ENCODE measurements around the gene MME. TPM values are rescaled to one million over a fixed set of nuclear protein-coding genes. Genes with fewer than 3 reads are reported as not detected.
"Not testable (repeated sequence)": the region's sequence is repeated elsewhere in the genome, so short reads cannot be mapped to it uniquely, and the experiment has no call there.

Gene MME
- total RNA-seq, 1 experiment from 2014 or later = not detected

DNA sequence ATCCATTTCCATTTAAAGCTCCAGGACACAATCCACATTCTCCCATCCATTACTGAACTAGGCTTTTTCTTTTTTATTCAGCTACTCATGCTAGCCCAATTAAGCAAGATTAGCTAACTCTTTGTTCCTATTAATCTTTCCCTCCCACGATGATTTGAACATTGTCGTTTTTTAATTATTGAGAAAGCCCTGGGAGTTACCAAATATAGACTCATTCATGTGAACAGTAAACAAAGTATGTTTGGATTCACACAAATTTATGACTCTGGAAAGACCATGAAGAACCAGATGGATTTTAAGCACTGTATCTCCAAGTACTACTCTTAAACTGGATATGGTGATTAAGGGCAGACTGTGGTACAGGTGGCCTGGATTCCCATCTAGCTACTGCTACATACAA lies 131.1 kb downstream of the MME start:
- H3K4me3 ChIP-seq (ENCODE audit: low read depth, low read length, poor library complexity, severe bottlenecking) = no peak overlapping the region
- H3K9me3 ChIP-seq (ENCODE audit: low read depth, low read length, poor library complexity, severe bottlenecking) = no peaks in the 10 kb centered on the region
- ChIA-PET POLR2A (ENCODE audit: low non-redundant PET) (no interaction called here), CTCF (no interaction called here)
- no TSS peak for BruUV-seq (replicated peaks)
- DNase-seq (ENCODE audit: low spot score) = no peak
- no peaks in the 10 kb centered on the region for H3K36me3 ChIP-seq (ENCODE audit: insufficient read depth, low read length, poor library complexity, severe bottlenecking)
- intact Hi-C loops (cut with micrococcal nuclease; ENCODE audit: unreplicated experiment) = no loop called here
- H3K27ac ChIP-seq (ENCODE audit: low read depth, low read length, poor library complexity, severe bottlenecking) = no peak overlapping the region
- H3K27me3 ChIP-seq (replicated peaks; ENCODE audit: insufficient read depth, low read depth, low read length, poor library complexity) = no peaks in the 10 kb centered on the region
- no peaks in the 10 kb centered on the region for H3K4me1 ChIP-seq (ENCODE audit: insufficient read depth, low read length, poor library complexity, severe bottlenecking)
- TF ChIP-seq EZH2 (IDR thresholded peaks at IDR 0.05; ENCODE audit: borderline replicate concordance, low read depth, low read length, poor library complexity, severe bottlenecking) (no peak), CTCF (conservative IDR thresholded peaks at IDR 0.05; ENCODE audit: low read depth, low read length) (no peak)

DNA sequence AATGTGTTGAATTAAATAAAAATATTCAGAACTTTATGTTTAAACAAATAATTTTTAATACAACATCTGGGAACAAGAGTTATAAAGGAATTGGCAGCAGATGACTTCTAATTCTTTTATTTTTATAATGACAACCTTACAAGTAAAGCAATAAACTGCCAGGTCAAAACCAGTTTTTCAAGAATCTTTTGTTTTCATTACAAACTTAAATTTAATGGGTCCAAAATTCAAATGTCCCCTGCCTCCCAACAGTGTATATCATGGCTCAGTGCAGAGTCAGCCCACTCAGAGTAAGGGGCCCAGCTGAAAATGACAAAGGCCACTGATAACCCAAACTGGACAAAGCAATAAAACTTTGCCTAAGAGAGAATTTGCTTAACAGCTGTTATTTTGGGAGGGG lies 131.8 kb downstream of the MME start:
- intact Hi-C loops (cut with micrococcal nuclease; ENCODE audit: unreplicated experiment) = no loop called here
- no peak for DNase-seq (ENCODE audit: low spot score)
- Histone ChIP-seq H3K36me3 (ENCODE audit: insufficient read depth, low read length, poor library complexity, severe bottlenecking) (no peaks in the 10 kb centered on the region), H3K27ac (ENCODE audit: low read depth, low read length, poor library complexity, severe bottlenecking) (no peak overlapping the region), H3K4me3 (ENCODE audit: low read depth, low read length, poor library complexity, severe bottlenecking) (no peak overlapping the region), H3K27me3 (replicated peaks; ENCODE audit: insufficient read depth, low read depth, low read length, poor library complexity) (no peaks in the 10 kb centered on the region), H3K9me3 (ENCODE audit: low read depth, low read length, poor library complexity, severe bottlenecking) (no peaks in the 10 kb centered on the region), H3K4me1 (ENCODE audit: insufficient read depth, low read length, poor library complexity, severe bottlenecking) (no peaks in the 10 kb centered on the region)
- ChIA-PET CTCF (no interaction called here), POLR2A (ENCODE audit: low non-redundant PET) (no interaction called here)
- TF ChIP-seq EZH2 (IDR thresholded peaks at IDR 0.05; ENCODE audit: borderline replicate concordance, low read depth, low read length, poor library complexity, severe bottlenecking) = no peak
- TF ChIP-seq CTCF (conservative IDR thresholded peaks at IDR 0.05; ENCODE audit: low read depth, low read length) = no peak
- BruUV-seq (replicated peaks) = no TSS peak

GRCh38 chr3:155216007-155216406 lies 135.9 kb downstream of the MME start:
- DNase-seq (ENCODE audit: low spot score); H3K9me3 ChIP-seq (ENCODE audit: low read depth, low read length, poor library complexity, severe bottlenecking); H3K27me3 ChIP-seq (replicated peaks; ENCODE audit: insufficient read depth, low read depth, low read length, poor library complexity); H3K27ac ChIP-seq (ENCODE audit: low read depth, low read length, poor library complexity, severe bottlenecking); H3K36me3 ChIP-seq (ENCODE audit: insufficient read depth, low read length, poor library complexity, severe bottlenecking); BruUV-seq (replicated peaks); H3K4me1 ChIP-seq (ENCODE audit: insufficient read depth, low read length, poor library complexity, severe bottlenecking); intact Hi-C loops (cut with micrococcal nuclease; ENCODE audit: unreplicated experiment); H3K4me3 ChIP-seq (ENCODE audit: low read depth, low read length, poor library complexity, severe bottlenecking); POLR2A ChIA-PET (ENCODE audit: low non-redundant PET); CTCF ChIA-PET: not testable (repeated sequence)

GRCh38 chr3:155217591-155217990 lies 137.5 kb downstream of the MME start:
- Histone ChIP-seq H3K9me3 (ENCODE audit: low read depth, low read length, poor library complexity, severe bottlenecking) (no peaks in the 10 kb centered on the region), H3K4me1 (ENCODE audit: insufficient read depth, low read length, poor library complexity, severe bottlenecking) (no peaks in the 10 kb centered on the region), H3K4me3 (ENCODE audit: low read depth, low read length, poor library complexity, severe bottlenecking) (no peak overlapping the region), H3K27ac (ENCODE audit: low read depth, low read length, poor library complexity, severe bottlenecking) (no peak overlapping the region), H3K27me3 (replicated peaks; ENCODE audit: insufficient read depth, low read depth, low read length, poor library complexity) (no peaks in the 10 kb centered on the region), H3K36me3 (ENCODE audit: insufficient read depth, low read length, poor library complexity, severe bottlenecking) (no peaks in the 10 kb centered on the region)
- BruUV-seq (replicated peaks) = no TSS peak
- no peak for DNase-seq (ENCODE audit: low spot score)
- CTCF ChIA-PET = no interaction called here
- intact Hi-C loops (cut with micrococcal nuclease; ENCODE audit: unreplicated experiment) = no loop called here
- TF ChIP-seq EZH2 (IDR thresholded peaks at IDR 0.05; ENCODE audit: borderline replicate concordance, low read depth, low read length, poor library complexity, severe bottlenecking) (no peak), CTCF (conservative IDR thresholded peaks at IDR 0.05; ENCODE audit: low read depth, low read length) (no peak)
- POLR2A ChIA-PET (ENCODE audit: low non-redundant PET) = no interaction called here
